K562 (cell line): ENCODE results near the gene PPM1F. TPM values are rescaled to one million over a fixed set of nuclear protein-coding genes. Genes with fewer than 3 reads are reported as not detected.

ENCODE experiments used
- ARID3B ChIP-seq: fragments of 250-450 bp; sonication (Bioruptor Pico); IDR thresholded peaks from 2 replicates; pipeline ENCODE4 v1.4.0; 2020; ENCODE audit warnings: borderline replicate concordance
- CEBPG ChIP-seq, 3 experiments: fragments of 200-800 bp in 1 of 3; sonication (Bioruptor generic) in 1 of 3; sonication (generic) in 1 of 3; formaldehyde crosslinking in 1 of 3; IDR thresholded peaks in 2 of 3; conservative IDR thresholded peaks in 1 of 3; 2 replicates each; pipeline versions ENCODE4 v1.6.1 to v1.8.0; 2016 to 2022; ENCODE audit warnings: missing compliant biosample characterization in 2 of 3, missing genetic modification characterization in 2 of 3, mild to moderate bottlenecking in 1 of 3, missing genetic modification reagents in 1 of 3
- GABPB1 ChIP-seq: sonication (generic); formaldehyde crosslinking; IDR thresholded peaks from 2 replicates; pipeline ENCODE4 v1.8.0; 2022; ENCODE audit warnings: mild to moderate bottlenecking, missing genetic modification reagents
- GTF2B ChIP-seq: IDR thresholded peaks from 2 replicates; pipeline ENCODE4 v1.6.1; 2011; ENCODE audit not compliant: insufficient read length; ENCODE audit errors: extremely low read depth
- HDAC6 ChIP-seq: IDR thresholded peaks from 2 replicates; pipeline ENCODE4 v1.6.1; 2012; ENCODE audit warnings: low read depth, mild to moderate bottlenecking, control low read depth, inconsistent platforms, low read length, moderate library complexity
- LEF1 ChIP-seq: fragments of 450-650 bp; IDR thresholded peaks from 2 replicates; pipeline ENCODE4 v1.6.1; 2016; ENCODE audit warnings: mild to moderate bottlenecking
- PRMT5 ChIP-seq: sonication (generic); formaldehyde crosslinking; IDR thresholded peaks from 2 replicates; pipeline ENCODE4 v1.5.0; 2020; ENCODE audit warnings: missing genetic modification reagents
- RFX7 ChIP-seq: fragments of 250-450 bp; sonication (Bioruptor Pico); IDR thresholded peaks from 2 replicates; pipeline ENCODE4 v1.5.1; 2021; ENCODE audit warnings: mild to moderate bottlenecking
- SIN3B ChIP-seq: fragments of 450-650 bp; IDR thresholded peaks from 2 replicates; pipeline ENCODE4 v1.6.1; 2017; ENCODE audit warnings: low read depth, mild to moderate bottlenecking, moderate library complexity
- SIX5 ChIP-seq, 2 experiments: IDR thresholded peaks; 2 replicates each; pipeline ENCODE4 v1.6.1; 2011; ENCODE audit warnings: low read length in 2 of 2, borderline replicate concordance in 1 of 2, low read depth in 1 of 2, mild to moderate bottlenecking in 1 of 2, moderate library complexity in 1 of 2; ENCODE audit not compliant: insufficient read depth in 1 of 2
- TEAD1 ChIP-seq, 2 experiments: fragments of 450-650 bp in 1 of 2; sonication (generic) in 1 of 2; formaldehyde crosslinking; IDR thresholded peaks; 2 replicates each; pipeline versions ENCODE4 v1.4.0 to v1.8.0; 2020 to 2022; ENCODE audit warnings: mild to moderate bottlenecking in 2 of 2, missing genetic modification reagents in 1 of 2
- TEAD2 ChIP-seq: fragments of 450-650 bp; IDR thresholded peaks from 2 replicates; pipeline ENCODE4 v1.6.1; 2016; ENCODE audit warnings: missing genetic modification characterization, control low read depth, missing compliant biosample characterization
- XRCC3 ChIP-seq: fragments of 450-650 bp; IDR thresholded peaks from 2 replicates; pipeline ENCODE4 v1.6.1; 2017; ENCODE audit warnings: mild to moderate bottlenecking, moderate library complexity
- ZNF175 ChIP-seq: fragments of 200-800 bp; sonication (Bioruptor generic); IDR thresholded peaks from 2 replicates; pipeline ENCODE4 v1.6.1; 2016; ENCODE audit warnings: low read depth, mild to moderate bottlenecking, missing genetic modification characterization, missing compliant biosample characterization
- ZNF3 ChIP-seq: fragments of 250-450 bp; sonication (Bioruptor Pico); IDR thresholded peaks from 2 replicates; pipeline ENCODE4 v1.5.0; 2021; ENCODE audit warnings: mild to moderate bottlenecking, moderate library complexity
- ZNF436 ChIP-seq: fragments of 250-450, 450-650 bp; sonication (Bioruptor Pico); formaldehyde crosslinking; IDR thresholded peaks from 2 replicates; pipeline ENCODE4 v1.7.0; 2020; ENCODE audit warnings: mild to moderate bottlenecking
- ZNF77 ChIP-seq: fragments of 250-450 bp; sonication (Bioruptor Pico); IDR thresholded peaks from 2 replicates; pipeline ENCODE4 v1.5.0; 2020
- polyA plus RNA-seq, 8 experiments: library from polyadenylated mRNA; depleted of rRNA in 4 of 8; stranded (reverse) in 5 of 8; unstranded in 3 of 8; fragments of >200 nt; fragmentation: Nextera tagmentation in 2 of 8; fragmentation: Illumina TruSeq in 1 of 8; extraction: Ambion mirVana in 2 of 8; extraction: Trizol in 1 of 8; gene quantifications; 2 replicates each; pipeline versions ENCODE4 v1.2.1 to v1.2.3, GENCODE V29; 2011 to 2014; ENCODE audit warnings: inconsistent platforms in 1 of 8, missing spikeins in 1 of 8
- total RNA-seq, 7 experiments: library from RNA; depleted of rRNA in 6 of 7; stranded (reverse); fragments of >200 nt in 6 of 7; fragmentation: Illumina TruSeq in 2 of 7; extraction: Trizol in 2 of 7; gene quantifications; 2 replicates each; pipeline versions ENCODE4 v1.2.1 to v1.2.3, GENCODE V29; 2011 to 2021; ENCODE audit warnings: low replicate concordance in 1 of 7
- TF ChIP-seq, protein P1 (sequence below): sonication (generic); formaldehyde crosslinking; IDR thresholded peaks from 2 replicates; pipeline ENCODE4 v1.5.0; 2020; ENCODE audit warnings: missing genetic modification reagents
- TF ChIP-seq, protein P2 (sequence below): fragments of 450-650 bp; IDR thresholded peaks from 2 replicates; pipeline ENCODE4 v1.6.1; 2014; ENCODE audit warnings: low read depth, mild to moderate bottlenecking, moderate library complexity, borderline replicate concordance
- TF ChIP-seq, protein P3 (sequence below), 2 experiments: fragments of 200-800 bp in 1 of 2; sonication (Bioruptor generic) in 1 of 2; sonication (generic) in 1 of 2; formaldehyde crosslinking in 1 of 2; IDR thresholded peaks in 1 of 2; conservative IDR thresholded peaks in 1 of 2; 2 replicates each; pipeline versions ENCODE4 v1.5.0 to v1.6.1; 2016 to 2020; ENCODE audit warnings: missing compliant biosample characterization in 1 of 2, missing genetic modification characterization in 1 of 2, missing genetic modification reagents in 1 of 2
- TF ChIP-seq, protein P4 (sequence below): fragments of 250-450 bp; sonication (Bioruptor Pico); IDR thresholded peaks from 2 replicates; pipeline ENCODE4 v1.8.0; 2021; ENCODE audit warnings: borderline replicate concordance, mild to moderate bottlenecking, moderate library complexity; ENCODE audit not compliant: poor library complexity, severe bottlenecking

PPM1F gene
- total and polyA plus RNA-seq, 9 of the 15 experiments (the other 6 are each of a cell fraction or from before 2014, with no cell fraction given), result 2.1 to 159 (median 64.0) TPM

DNA sequence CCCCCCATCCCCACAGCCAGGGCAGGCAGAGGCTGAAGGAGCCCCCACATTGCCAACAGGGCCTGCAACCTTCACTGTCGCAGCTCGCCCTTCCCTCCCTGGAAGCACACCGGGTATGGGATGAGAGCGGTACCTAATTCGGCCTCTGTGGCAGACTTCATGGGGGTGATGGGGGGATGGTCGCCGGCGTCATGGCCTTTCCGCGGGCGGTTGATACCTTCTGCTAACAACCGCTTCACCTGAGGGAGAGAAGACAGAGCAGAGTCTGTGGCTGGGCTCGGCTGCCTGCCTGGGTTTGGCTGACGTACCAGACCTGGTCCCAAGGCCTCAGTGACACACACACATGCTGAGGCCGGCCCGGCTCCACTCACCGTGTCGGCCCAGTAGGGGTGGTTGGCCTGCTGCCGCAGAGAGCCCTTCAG lies 11.2 kb upstream of the PPM1F start (continued):
- TF ChIP-seq HDAC6, result peak; percentile 5; the same call in 1 of the 2 replicates
- TF ChIP-seq ZNF436, result no peak
- TF ChIP-seq XRCC3, result no peak
- no peak for TF ChIP-seq GTF2B
- TF ChIP-seq ZNF77 (CRISPR knock-in tag), result no peak
- TF ChIP-seq, protein P1, sequence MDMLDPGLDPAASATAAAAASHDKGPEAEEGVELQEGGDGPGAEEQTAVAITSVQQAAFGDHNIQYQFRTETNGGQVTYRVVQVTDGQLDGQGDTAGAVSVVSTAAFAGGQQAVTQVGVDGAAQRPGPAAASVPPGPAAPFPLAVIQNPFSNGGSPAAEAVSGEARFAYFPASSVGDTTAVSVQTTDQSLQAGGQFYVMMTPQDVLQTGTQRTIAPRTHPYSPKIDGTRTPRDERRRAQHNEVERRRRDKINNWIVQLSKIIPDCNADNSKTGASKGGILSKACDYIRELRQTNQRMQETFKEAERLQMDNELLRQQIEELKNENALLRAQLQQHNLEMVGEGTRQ, result no peak
- TF ChIP-seq CEBPG (CRISPR knock-in tag; IDR thresholded peaks at IDR 0.05), result no peak
- no peak for TF ChIP-seq CEBPG (tag; conservative IDR thresholded peaks at IDR 0.05 in 1 of 2, IDR thresholded peaks at IDR 0.05 in 1 of 2)
- TF ChIP-seq GABPB1 (CRISPR knock-in tag), result no peak
- no peak for TF ChIP-seq SIX5 (IDR thresholded peaks at IDR 0.05; ENCODE audit: borderline replicate concordance in 1 of 2, insufficient read depth in 1 of 2, low read depth in 1 of 2, low read length in 2 of 2)
- no peak for TF ChIP-seq TEAD1 (CRISPR knock-in tag; IDR thresholded peaks at IDR 0.05)
- no peak for TF ChIP-seq LEF1
- TF ChIP-seq ZNF175 (CRISPR knock-in tag), result no peak
- TF ChIP-seq, protein P2, sequence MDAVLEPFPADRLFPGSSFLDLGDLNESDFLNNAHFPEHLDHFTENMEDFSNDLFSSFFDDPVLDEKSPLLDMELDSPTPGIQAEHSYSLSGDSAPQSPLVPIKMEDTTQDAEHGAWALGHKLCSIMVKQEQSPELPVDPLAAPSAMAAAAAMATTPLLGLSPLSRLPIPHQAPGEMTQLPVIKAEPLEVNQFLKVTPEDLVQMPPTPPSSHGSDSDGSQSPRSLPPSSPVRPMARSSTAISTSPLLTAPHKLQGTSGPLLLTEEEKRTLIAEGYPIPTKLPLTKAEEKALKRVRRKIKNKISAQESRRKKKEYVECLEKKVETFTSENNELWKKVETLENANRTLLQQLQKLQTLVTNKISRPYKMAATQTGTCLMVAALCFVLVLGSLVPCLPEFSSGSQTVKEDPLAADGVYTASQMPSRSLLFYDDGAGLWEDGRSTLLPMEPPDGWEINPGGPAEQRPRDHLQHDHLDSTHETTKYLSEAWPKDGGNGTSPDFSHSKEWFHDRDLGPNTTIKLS, result no peak
- no peak for TF ChIP-seq ARID3B (CRISPR knock-in tag)
- no peak for TF ChIP-seq RFX7 (CRISPR knock-in tag)
- TF ChIP-seq, protein P3, sequence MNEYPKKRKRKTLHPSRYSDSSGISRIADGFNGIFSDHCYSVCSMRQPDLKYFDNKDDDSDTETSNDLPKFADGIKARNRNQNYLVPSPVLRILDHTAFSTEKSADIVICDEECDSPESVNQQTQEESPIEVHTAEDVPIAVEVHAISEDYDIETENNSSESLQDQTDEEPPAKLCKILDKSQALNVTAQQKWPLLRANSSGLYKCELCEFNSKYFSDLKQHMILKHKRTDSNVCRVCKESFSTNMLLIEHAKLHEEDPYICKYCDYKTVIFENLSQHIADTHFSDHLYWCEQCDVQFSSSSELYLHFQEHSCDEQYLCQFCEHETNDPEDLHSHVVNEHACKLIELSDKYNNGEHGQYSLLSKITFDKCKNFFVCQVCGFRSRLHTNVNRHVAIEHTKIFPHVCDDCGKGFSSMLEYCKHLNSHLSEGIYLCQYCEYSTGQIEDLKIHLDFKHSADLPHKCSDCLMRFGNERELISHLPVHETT (CRISPR knock-in tag; conservative IDR thresholded peaks at IDR 0.05 in 1 of 2, IDR thresholded peaks at IDR 0.05 in 1 of 2), result 0 out of 4 replicates have a peak, but pooled peaks of 1 of the 2 experiments have one; percentile 60
- no peak for TF ChIP-seq TEAD2
- peak; percentile 54; the same call in 1 of the 2 replicates for TF ChIP-seq PRMT5 (CRISPR knock-in tag)
- TF ChIP-seq ZNF3 (CRISPR knock-in tag), result no peak
- TF ChIP-seq, protein P4, sequence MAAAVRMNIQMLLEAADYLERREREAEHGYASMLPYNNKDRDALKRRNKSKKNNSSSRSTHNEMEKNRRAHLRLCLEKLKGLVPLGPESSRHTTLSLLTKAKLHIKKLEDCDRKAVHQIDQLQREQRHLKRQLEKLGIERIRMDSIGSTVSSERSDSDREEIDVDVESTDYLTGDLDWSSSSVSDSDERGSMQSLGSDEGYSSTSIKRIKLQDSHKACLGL (CRISPR knock-in tag), result no peak
- no peak for TF ChIP-seq SIN3B
